SK-N-SH (cell line): ENCODE results near the gene ACVR1B. TPM values are rescaled to one million over a fixed set of nuclear protein-coding genes. Genes with fewer than 3 reads are reported as not detected.

Experiments
- CTCF ChIA-PET: fragments of 300-600, 350-600 bp; formaldehyde crosslinking; extraction: SDS; loops from one replicate; lab custom pipeline; 2021; lab: Yijun Ruan, JAX
- POLR2A ChIA-PET: fragments of 350-600 bp; sonication (Branson Sonifier 250); formaldehyde crosslinking; extraction: SDS; loops from one replicate; lab custom pipeline; 2020; ENCODE audit warnings: antibody characterized with exemption, inconsistent platforms; lab: Yijun Ruan, JAX
- DNase-seq: peaks from one replicate; pipeline ENCODE4 v3.0.0; 2012
- H2AFZ ChIP-seq: fragments of 200-600 bp; sonication (generic); 2 replicates; pipeline ENCODE4 v1.8.1; 2016; ENCODE audit warnings: antibody characterized with exemption, mild to moderate bottlenecking, low read depth
- H3F3A ChIP-seq: fragments of 200-600 bp; sonication (generic); replicated peaks from 2 replicates; pipeline ENCODE3; 2016; ENCODE audit warnings: antibody characterized with exemption, mild to moderate bottlenecking; ENCODE audit not compliant: insufficient read depth
- H3K27ac ChIP-seq, 2 experiments: fragments of 200-500 bp in 1 of 2; fragments of 200-600 bp in 1 of 2; sonication (Bioruptor generic) in 1 of 2; sonication (generic), shearing (Covaris generic) in 1 of 2; 2 replicates each; pipeline versions ENCODE4 v1.5.1 to v1.6.1; 2014 to 2016; ENCODE audit warnings: low read depth in 2 of 2, inconsistent platforms in 1 of 2, low read length in 1 of 2, mild to moderate bottlenecking in 1 of 2, mixed read lengths in 1 of 2
- H3K27me3 ChIP-seq: fragments of 200-600 bp; sonication (generic), shearing (Covaris generic); 2 replicates; pipeline ENCODE4 v1.6.1; 2016; ENCODE audit warnings: mixed run types; ENCODE audit not compliant: insufficient read depth
- H3K36me3 ChIP-seq, 2 experiments: fragments of 200-500 bp in 1 of 2; fragments of 200-600 bp in 1 of 2; sonication (Bioruptor generic) in 1 of 2; sonication (generic) in 1 of 2; replicated peaks in 1 of 2; 2 replicates each; pipeline versions ENCODE3 to v1.5.1; 2014 to 2016; ENCODE audit warnings: low read length in 1 of 2, mild to moderate bottlenecking in 1 of 2; ENCODE audit not compliant: insufficient read depth in 2 of 2, control insufficient read depth in 1 of 2
- H3K4me1 ChIP-seq, 2 experiments: fragments of 200-500 bp in 1 of 2; fragments of 200-600 bp in 1 of 2; sonication (Bioruptor generic) in 1 of 2; sonication (generic), shearing (Covaris generic) in 1 of 2; 2 replicates each; pipeline versions ENCODE4 v1.5.1 to v1.6.1; 2014 to 2016; ENCODE audit warnings: low read depth in 1 of 2, low read length in 1 of 2, mixed run types in 1 of 2; ENCODE audit not compliant: insufficient read depth in 2 of 2, control insufficient read depth in 1 of 2
- H3K4me2 ChIP-seq: fragments of 200-600 bp; sonication (generic), shearing (Covaris generic); 2 replicates; pipeline ENCODE4 v1.6.1; 2017; ENCODE audit warnings: mixed run types
- H3K4me3 ChIP-seq, 2 experiments: fragments of 200-500 bp in 1 of 2; fragments of 200-600 bp in 1 of 2; sonication (Bioruptor generic) in 1 of 2; sonication (generic), shearing (Covaris generic) in 1 of 2; 2 replicates each; pipeline versions ENCODE4 v1.5.1 to v1.8.1; 2014 to 2016; ENCODE audit warnings: low read depth in 2 of 2, inconsistent platforms in 1 of 2, low read length in 1 of 2, mild to moderate bottlenecking in 1 of 2, mixed read lengths in 1 of 2, moderate library complexity in 1 of 2
- H3K79me2 ChIP-seq: fragments of 200-600 bp; sonication (generic); 2 replicates; pipeline ENCODE4 v1.8.1; 2017; ENCODE audit warnings: mild to moderate bottlenecking; ENCODE audit not compliant: insufficient read depth
- H3K9ac ChIP-seq: fragments of 200-600 bp; sonication (generic); 2 replicates; pipeline ENCODE4 v1.6.1; 2017; ENCODE audit warnings: mixed run types
- H3K9me2 ChIP-seq: fragments of 200-600 bp; sonication (generic); 2 replicates; pipeline ENCODE4 v1.6.1; 2017; ENCODE audit warnings: mixed run types
- H3K9me3 ChIP-seq: fragments of 200-600 bp; sonication (generic); 2 replicates; pipeline ENCODE4 v1.6.1; 2017; ENCODE audit warnings: mixed run types, mild to moderate bottlenecking, moderate library complexity
- H4K20me1 ChIP-seq: fragments of 200-600 bp; sonication (generic); 2 replicates; pipeline ENCODE4 v1.6.1; 2017; ENCODE audit warnings: mild to moderate bottlenecking, mixed run types; ENCODE audit not compliant: insufficient read depth
- ELF1 ChIP-seq: IDR thresholded peaks from 2 replicates; pipeline ENCODE4 v1.4.0; 2012
- FOXJ3 ChIP-seq: sonication (generic); formaldehyde crosslinking; IDR thresholded peaks from 2 replicates; pipeline ENCODE4 v1.5.1; 2020; ENCODE audit warnings: mild to moderate bottlenecking, missing genetic modification reagents
- GABPA ChIP-seq: IDR thresholded peaks from 2 replicates; pipeline ENCODE4 v1.4.0; 2012; ENCODE audit warnings: low read depth, mild to moderate bottlenecking
- GATA2 ChIP-seq: sonication (generic); formaldehyde crosslinking; IDR thresholded peaks from 2 replicates; pipeline ENCODE4 v1.5.0; 2020; ENCODE audit warnings: mild to moderate bottlenecking, missing genetic modification reagents
- MAX ChIP-seq: IDR thresholded peaks from 2 replicates; pipeline ENCODE4 v1.4.0; 2012; ENCODE audit warnings: low read depth
- MEF2A ChIP-seq: IDR thresholded peaks from 2 replicates; pipeline ENCODE4 v1.4.0; 2012; ENCODE audit warnings: low read depth, borderline replicate concordance
- NRF1 ChIP-seq: IDR thresholded peaks from 2 replicates; pipeline ENCODE4 v1.6.1; 2012; ENCODE audit warnings: low read depth, mild to moderate bottlenecking, low read length
- RCOR1 ChIP-seq: fragments of 150-350 bp; IDR thresholded peaks from 2 replicates; pipeline ENCODE4 v1.6.1; 2017; ENCODE audit warnings: antibody characterized with exemption, low read length
- REST ChIP-seq: IDR thresholded peaks from 2 replicates; pipeline ENCODE4 v1.6.1; 2012; ENCODE audit warnings: mild to moderate bottlenecking, low read depth, low read length, moderate library complexity
- RFX5 ChIP-seq: IDR thresholded peaks from 2 replicates; pipeline ENCODE4 v1.6.1; 2012; ENCODE audit warnings: mild to moderate bottlenecking, improper control_type of control experiment, low read length
- RXRA ChIP-seq: IDR thresholded peaks from 2 replicates; pipeline ENCODE4 v1.4.0; 2012; ENCODE audit warnings: low read depth, mild to moderate bottlenecking, borderline replicate concordance
- SIN3A ChIP-seq: IDR thresholded peaks from 2 replicates; pipeline ENCODE4 v1.6.1; 2012; ENCODE audit warnings: low read depth, mild to moderate bottlenecking, low read length, moderate library complexity, borderline replicate concordance
- TAF1 ChIP-seq: IDR thresholded peaks from 2 replicates; pipeline ENCODE4 v1.6.1; 2012; ENCODE audit warnings: low read depth, mild to moderate bottlenecking, low read length, moderate library complexity, borderline replicate concordance
- TCF12 ChIP-seq: IDR thresholded peaks from 2 replicates; pipeline ENCODE4 v1.4.0; 2012
- TEAD4 ChIP-seq: IDR thresholded peaks from 2 replicates; pipeline ENCODE4 v1.4.0; 2012; ENCODE audit warnings: mild to moderate bottlenecking, borderline replicate concordance; ENCODE audit not compliant: insufficient read depth
- USF1 ChIP-seq: IDR thresholded peaks from 2 replicates; pipeline ENCODE4 v1.4.0; 2012; ENCODE audit warnings: low read depth, borderline replicate concordance
- YY1 ChIP-seq: IDR thresholded peaks from 2 replicates; pipeline ENCODE4 v1.4.0; 2012; ENCODE audit warnings: low read depth, mild to moderate bottlenecking
- ZBTB33 ChIP-seq: IDR thresholded peaks from 2 replicates; pipeline ENCODE4 v1.4.0; 2012; ENCODE audit warnings: low read depth, borderline replicate concordance
- WGBS: methylation state at CpG from one replicate; pipeline ENCODE4 v1.1.6; 2017; ENCODE audit warnings: low lambda C conversion rate; 5-methylcytosine and 5-hydroxymethylcytosine counted together
- polyA plus RNA-seq, 3 experiments: library from polyadenylated mRNA; depleted of rRNA; stranded (reverse); fragments of >200 nt; gene quantifications; 2 replicates each; pipeline ENCODE4 v1.2.3, GENCODE V29; 2012
- TF ChIP-seq, protein P1 (sequence below): fragments of 150-350 bp; IDR thresholded peaks from 2 replicates; pipeline ENCODE4 v1.6.1; 2016; ENCODE audit warnings: mild to moderate bottlenecking, low read depth, low read length

Gene ACVR1B
- polyA plus RNA-seq, 1 of the 3 experiments (the other 2 are of a cell fraction): 12.1 TPM

- no peak overlapping the region for H3K9ac ChIP-seq
- H3K4me3 ChIP-seq: no peak overlapping the region
- no peak for TF ChIP-seq TEAD4
- TF ChIP-seq USF1: no peak
- no peak for TF ChIP-seq GABPA
- TF ChIP-seq RFX5: no peak
- no peak for TF ChIP-seq RXRA
- TF ChIP-seq TAF1: no peak
- no peak for TF ChIP-seq TCF12
- no peak for TF ChIP-seq ZBTB33
- TF ChIP-seq GATA2 (CRISPR knock-in tag): no peak
- TF ChIP-seq RCOR1: no peak
- no peak for TF ChIP-seq REST
- no peak for TF ChIP-seq MAX
- no peak for TF ChIP-seq YY1
- no peak for TF ChIP-seq NRF1
- no peak for TF ChIP-seq MEF2A
- TF ChIP-seq FOXJ3: no peak
- TF ChIP-seq, protein P1, sequence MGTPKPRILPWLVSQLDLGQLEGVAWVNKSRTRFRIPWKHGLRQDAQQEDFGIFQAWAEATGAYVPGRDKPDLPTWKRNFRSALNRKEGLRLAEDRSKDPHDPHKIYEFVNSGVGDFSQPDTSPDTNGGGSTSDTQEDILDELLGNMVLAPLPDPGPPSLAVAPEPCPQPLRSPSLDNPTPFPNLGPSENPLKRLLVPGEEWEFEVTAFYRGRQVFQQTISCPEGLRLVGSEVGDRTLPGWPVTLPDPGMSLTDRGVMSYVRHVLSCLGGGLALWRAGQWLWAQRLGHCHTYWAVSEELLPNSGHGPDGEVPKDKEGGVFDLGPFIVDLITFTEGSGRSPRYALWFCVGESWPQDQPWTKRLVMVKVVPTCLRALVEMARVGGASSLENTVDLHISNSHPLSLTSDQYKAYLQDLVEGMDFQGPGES: no peak
- TF ChIP-seq SIN3A: no peak
- TF ChIP-seq ELF1: no peak
- TF ChIP-seq, all 33 proteins: peak for 0
- no peak for DNase-seq
- ChIA-PET CTCF (interaction anchor here (0.7 to 3.7 kb wide), 5 partner anchors 11 to 66 kb away, joined by 3 to 25 read pairs (median 3); no protein-coding TSS in a partner anchor), POLR2A (no interaction called here)
- Histone ChIP-seq H4K20me1 (peaks cover 5% of the 10 kb centered on the region; the same call in 1 of the 2 replicates), H3K27ac (no peak overlapping the region), H3K36me3 (peaks cover 0 to 7% of the 10 kb centered on the region in 2 experiments), H3K4me1 (peaks cover 0 to 9% of the 10 kb centered on the region in 2 experiments; a peak in 1 of 4 replicates), H3K9me3 (no peaks in the 10 kb centered on the region), H3K79me2 (peaks cover 37% of the 10 kb centered on the region), H3K4me2 (no peak overlapping the region), H2AFZ (no peak overlapping the region), H3F3A (peaks cover 1% of the 10 kb centered on the region), H3K9me2 (no peaks in the 10 kb centered on the region), H3K27me3 (no peaks in the 10 kb centered on the region)
- 100% methylated on average over 1 of the region's 1 CpG for WGBS
Observed at GRCh38 chr12:51960488-51960887, 9.0 kb downstream of the ACVR1B start.
